Measurements from ENCODE around the gene ATE1. TPM values are rescaled to one million over a fixed set of nuclear protein-coding genes. Genes with fewer than 3 reads are reported as not detected.

ATE1 gene
- total RNA-seq, 4 donors from 2014 or later, result 15.5 to 29.8 (median 22.6) TPM

- Histone ChIP-seq H3K4me3 (no peak overlapping the region), H3K4me1 (no peaks in the 10 kb centered on the region), H3K36me3 (peaks cover 0 to 29% (median 0%) of the 10 kb centered on the region in 3 donors), H3K9me3 (no peaks in the 10 kb centered on the region), H3K27me3 (no peaks in the 10 kb centered on the region), H3K27ac (no peak overlapping the region)
- TF ChIP-seq, protein P1, sequence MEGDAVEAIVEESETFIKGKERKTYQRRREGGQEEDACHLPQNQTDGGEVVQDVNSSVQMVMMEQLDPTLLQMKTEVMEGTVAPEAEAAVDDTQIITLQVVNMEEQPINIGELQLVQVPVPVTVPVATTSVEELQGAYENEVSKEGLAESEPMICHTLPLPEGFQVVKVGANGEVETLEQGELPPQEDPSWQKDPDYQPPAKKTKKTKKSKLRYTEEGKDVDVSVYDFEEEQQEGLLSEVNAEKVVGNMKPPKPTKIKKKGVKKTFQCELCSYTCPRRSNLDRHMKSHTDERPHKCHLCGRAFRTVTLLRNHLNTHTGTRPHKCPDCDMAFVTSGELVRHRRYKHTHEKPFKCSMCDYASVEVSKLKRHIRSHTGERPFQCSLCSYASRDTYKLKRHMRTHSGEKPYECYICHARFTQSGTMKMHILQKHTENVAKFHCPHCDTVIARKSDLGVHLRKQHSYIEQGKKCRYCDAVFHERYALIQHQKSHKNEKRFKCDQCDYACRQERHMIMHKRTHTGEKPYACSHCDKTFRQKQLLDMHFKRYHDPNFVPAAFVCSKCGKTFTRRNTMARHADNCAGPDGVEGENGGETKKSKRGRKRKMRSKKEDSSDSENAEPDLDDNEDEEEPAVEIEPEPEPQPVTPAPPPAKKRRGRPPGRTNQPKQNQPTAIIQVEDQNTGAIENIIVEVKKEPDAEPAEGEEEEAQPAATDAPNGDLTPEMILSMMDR (IDR thresholded peaks at IDR 0.05), result no peak
- TF ChIP-seq POLR2A (IDR thresholded peaks at IDR 0.05), result no peak
- WGBS, 2 donors, result 0% methylated on average over 1 of the region's 1 CpG
- intact Hi-C loops (cut with DNase I), result no loop called here
- DNase-seq, result no peak
Observed at GRCh38 chr10:121741248-121741792, 186.5 kb downstream of the ATE1 start.

- H3K4me3 ChIP-seq, result no peak overlapping the region
- no peaks in the 10 kb centered on the region for H3K4me1 ChIP-seq
- no peak for DNase-seq
- intact Hi-C loops (cut with DNase I), result no loop called here
- H3K36me3 ChIP-seq, result peaks cover 0 to 29% (median 0%) of the 10 kb centered on the region in 3 donors
- no peaks in the 10 kb centered on the region for H3K27me3 ChIP-seq
- no peaks in the 10 kb centered on the region for H3K9me3 ChIP-seq
- WGBS, 2 donors, result 78 to 85% methylated on average over 2 of the region's 2 CpGs
- TF ChIP-seq, protein P1 (IDR thresholded peaks at IDR 0.05), result no peak
- no peak for TF ChIP-seq POLR2A (IDR thresholded peaks at IDR 0.05)
- H3K27ac ChIP-seq, result no peak overlapping the region
Observed at GRCh38 chr10:121740069-121740468, 187.8 kb downstream of the ATE1 start.

DNA sequence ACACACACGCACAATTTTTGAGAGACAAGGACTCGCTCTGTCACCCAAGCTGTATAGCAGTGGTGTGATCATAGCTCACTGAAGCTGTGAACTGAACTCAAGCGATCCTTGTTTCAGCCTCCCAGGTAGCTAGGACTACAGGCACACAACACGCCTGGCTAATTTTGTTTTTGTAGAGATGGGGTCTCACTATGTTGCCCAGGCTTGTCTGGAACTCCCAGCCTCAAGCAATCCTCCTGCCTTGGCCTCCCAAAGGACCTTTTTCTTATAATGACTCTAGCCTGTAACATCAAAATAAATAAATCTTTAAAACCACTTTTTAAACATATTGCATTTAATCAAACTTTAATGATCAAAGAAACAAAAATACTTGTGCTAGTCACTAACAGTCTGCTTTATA lies 188.7 kb downstream of the ATE1 start:
- DNase-seq, result no peak
- TF ChIP-seq, protein P1 (IDR thresholded peaks at IDR 0.05), result no peak
- TF ChIP-seq POLR2A (IDR thresholded peaks at IDR 0.05), result no peak
- WGBS, 2 donors, result 88 to 97% methylated on average over 4 of the region's 4 CpGs
- intact Hi-C loops (cut with DNase I), result loop anchor here (5.0 to 10.0 kb wide), 2 partner anchors 124 to 797 kb away; no protein-coding TSS in a partner anchor
- peaks cover 0 to 3% (median 0%) of the 10 kb centered on the region in 3 donors for H3K4me1 ChIP-seq
- no peak overlapping the region for H3K27ac ChIP-seq
- H3K27me3 ChIP-seq, result no peaks in the 10 kb centered on the region
- H3K9me3 ChIP-seq, result no peaks in the 10 kb centered on the region
- H3K36me3 ChIP-seq, result peaks cover 0 to 29% (median 0%) of the 10 kb centered on the region in 3 donors
- no peak overlapping the region for H3K4me3 ChIP-seq

DNA sequence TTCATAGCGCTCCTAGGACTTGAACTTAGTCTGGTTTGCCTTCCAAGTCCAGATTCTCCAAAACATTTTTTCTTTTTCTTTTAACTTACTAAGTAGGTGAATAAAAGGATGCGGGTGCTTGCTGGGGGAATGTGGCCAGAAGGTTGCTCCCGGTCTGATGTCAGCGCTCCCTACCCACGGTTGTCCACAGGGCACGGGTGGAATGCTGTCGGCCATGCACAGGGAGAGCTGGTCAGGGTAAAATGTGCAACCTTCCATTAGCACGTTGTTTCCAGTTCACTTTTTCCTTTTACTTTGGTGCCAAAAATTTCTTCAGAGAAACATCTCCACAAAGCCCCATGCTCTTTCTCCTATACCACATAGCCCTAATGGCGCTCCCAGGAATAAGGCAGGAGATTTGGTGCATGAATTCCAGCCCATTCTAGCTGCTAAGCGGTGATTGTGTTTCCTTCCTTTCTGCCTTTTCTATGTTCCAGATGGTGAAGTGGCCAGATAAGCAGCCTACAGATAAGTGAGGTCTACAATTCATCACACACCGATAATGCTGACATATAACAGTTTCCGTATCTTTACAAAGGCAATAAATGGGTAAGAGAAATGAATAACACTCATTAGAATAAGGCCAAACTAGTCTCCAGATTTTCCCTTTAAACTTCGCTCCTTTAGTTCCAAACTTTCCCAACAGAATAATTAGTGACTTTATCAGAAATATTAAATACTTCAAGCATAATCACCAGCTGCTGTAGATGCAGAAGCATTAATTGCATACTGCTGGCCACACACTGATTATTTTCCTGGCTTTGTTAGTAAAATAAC lies 191.3 kb downstream of the ATE1 start:
- intact Hi-C loops (cut with DNase I), result loop anchor here (5.0 to 10.0 kb wide), 2 partner anchors 122 to 794 kb away; no protein-coding TSS in a partner anchor
- WGBS, 2 donors, result 73 to 75% methylated on average over 13 of the region's 13 CpGs
- Histone ChIP-seq H3K9me3 (no peaks in the 10 kb centered on the region), H3K4me3 (no peak overlapping the region), H3K36me3 (peaks cover 0 to 8% (median 0%) of the 10 kb centered on the region in 3 donors), H3K4me1 (peaks cover 0 to 22% (median 6%) of the 10 kb centered on the region in 3 donors), H3K27ac (no peak overlapping the region), H3K27me3 (no peaks in the 10 kb centered on the region)
- no peak for DNase-seq
- TF ChIP-seq POLR2A (IDR thresholded peaks at IDR 0.05), result no peak
- TF ChIP-seq, protein P1 (IDR thresholded peaks at IDR 0.05), result no peak

DNA sequence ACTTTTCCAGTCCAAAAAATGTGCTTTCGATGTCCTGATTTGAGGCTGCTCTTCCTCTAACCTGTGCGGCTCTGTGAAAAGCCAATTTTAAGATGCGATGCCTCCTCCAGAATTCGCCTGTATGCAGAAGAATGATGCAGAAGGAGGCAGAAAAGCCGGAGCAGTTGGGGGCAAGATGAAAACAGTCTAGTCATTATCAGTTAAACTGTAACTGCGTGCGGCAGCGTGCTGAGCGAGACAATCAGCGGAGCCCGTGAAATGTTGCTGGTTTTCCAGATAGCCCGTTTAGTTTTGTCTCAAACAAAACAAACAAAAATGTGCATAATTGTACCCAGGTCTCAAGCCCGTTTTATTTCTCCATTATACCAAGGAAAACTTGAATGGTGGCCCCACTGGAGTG lies 192.6 kb downstream of the ATE1 start:
- WGBS, 2 donors, result 69 to 77% methylated on average over 13 of the region's 13 CpGs
- no peak overlapping the region for H3K4me3 ChIP-seq
- intact Hi-C loops (cut with DNase I), result loop anchor here (5.0 to 10.0 kb wide), 2 partner anchors 120 to 793 kb away; no protein-coding TSS in a partner anchor
- TF ChIP-seq, protein P1 (IDR thresholded peaks at IDR 0.05), result no peak
- no peak for TF ChIP-seq POLR2A (IDR thresholded peaks at IDR 0.05)
- H3K4me1 ChIP-seq, result peaks cover 0 to 22% (median 6%) of the 10 kb centered on the region in 3 donors
- DNase-seq, result no peak
- no peaks in the 10 kb centered on the region for H3K9me3 ChIP-seq
- H3K27ac ChIP-seq, result no peak overlapping the region
- no peaks in the 10 kb centered on the region for H3K36me3 ChIP-seq
- no peaks in the 10 kb centered on the region for H3K27me3 ChIP-seq

Measured in esophagus squamous epithelium (tissue), 5 donors.